GM19452 (cell line): ENCODE data around the gene CYP21A2.
"Not testable (repeated sequence)": the region's sequence is repeated elsewhere in the genome, so short reads cannot be mapped to it uniquely, and the experiment has no call there.

Experiments used
- ATAC-seq: cut with Tn5 transposase; IDR thresholded peaks from one replicate; pipeline ENCODE4 v1.9.1; 2021; ENCODE audit not compliant: unreplicated experiment

CYP21A2 gene

GRCh38 chr6:32029553-32029952 lies 8.7 kb upstream of the CYP21A2 start:
- not testable (repeated sequence) for ATAC-seq

- ATAC-seq, result not testable (repeated sequence)
These were observed 2.8 kb upstream of the CYP21A2 start for GRCh38 chr6:32035283-32036013.

GRCh38 chr6:32037136-32037535 lies 1.1 kb upstream of the CYP21A2 start:
- ATAC-seq, result not testable (repeated sequence)

- ATAC-seq, result not testable (repeated sequence)
These were observed 663 bp downstream of the CYP21A2 start for GRCh38 chr6:32038878-32039277.

GRCh38 chr6:32039321-32040274 lies 1.4 kb downstream of the CYP21A2 start:
- ATAC-seq, result not testable (repeated sequence)

GRCh38 chr6:32040299-32041049 lies 2.3 kb downstream of the CYP21A2 start:
- not testable (repeated sequence) for ATAC-seq

- not testable (repeated sequence) for ATAC-seq
These were observed 2.8 kb downstream of the CYP21A2 start for GRCh38 chr6:32041050-32041321.

- not testable (repeated sequence) for ATAC-seq
These were observed 3.2 kb downstream of the CYP21A2 start for GRCh38 chr6:32041385-32041784.

- ATAC-seq, result not testable (repeated sequence)
These were observed 4.1 kb downstream of the CYP21A2 start for GRCh38 chr6:32042276-32042675.

GRCh38 chr6:32043589-32044380 lies 5.6 kb downstream of the CYP21A2 start:
- not testable (repeated sequence) for ATAC-seq

- ATAC-seq, result not testable (repeated sequence)
These were observed 6.7 kb downstream of the CYP21A2 start for GRCh38 chr6:32044916-32045315.

- no peak for ATAC-seq
These were observed 7.7 kb downstream of the CYP21A2 start for GRCh38 chr6:32045811-32046449.

GRCh38 chr6:32046450-32047083 lies 8.4 kb downstream of the CYP21A2 start:
- ATAC-seq, result no peak

- ATAC-seq, result no peak
These were observed 8.9 kb downstream of the CYP21A2 start for GRCh38 chr6:32047084-32047478.

GRCh38 chr6:32047539-32047854 lies 9.3 kb downstream of the CYP21A2 start:
- no peak for ATAC-seq

- ATAC-seq, result no peak
These were observed 9.9 kb downstream of the CYP21A2 start for GRCh38 chr6:32047855-32048766.

GRCh38 chr6:32049149-32049548 lies 10.9 kb downstream of the CYP21A2 start:
- ATAC-seq, result not testable (repeated sequence)

- ATAC-seq, result not testable (repeated sequence)
These were observed 11.5 kb downstream of the CYP21A2 start for GRCh38 chr6:32049736-32050135.

GRCh38 chr6:32050562-32050961 lies 12.3 kb downstream of the CYP21A2 start:
- ATAC-seq, result no peak
